ENCODE data around the gene TPSG1.
"Not testable (repeated sequence)": the region's sequence is repeated elsewhere in the genome, so short reads cannot be mapped to it uniquely, and the experiment has no call there.

Gene TPSG1

GRCh38 chr16:1230084-1230470 is 5.0 kb upstream of the TPSG1 start, which contains the start of gene TPSB2:
Gene TPSB2 (minus strand): TSS chr16:1230184. CDS start chr16:1229951, 233 bp downstream.
- not testable (repeated sequence) for DNase-seq

GRCh38 chr16:1229476-1229875 is 4.4 kb upstream of the TPSG1 start:
- not testable (repeated sequence) for DNase-seq

GRCh38 chr16:1228227-1228626 is 3.2 kb upstream of the TPSG1 start:
- not testable (repeated sequence) for DNase-seq

GRCh38 chr16:1226692-1227091 is 1.6 kb upstream of the TPSG1 start:
- DNase-seq: not testable (repeated sequence)

GRCh38 chr16:1225728-1226311 is 752 bp upstream of the TPSG1 start:
- DNase-seq: not testable (repeated sequence)

GRCh38 chr16:1224558-1224957 is 510 bp downstream of the TPSG1 start:
- DNase-seq: no peak

- DNase-seq: no peak
Measured at GRCh38 chr16:1223355-1224214, 1.5 kb downstream of the TPSG1 start.

GRCh38 chr16:1222553-1223354 is 2.3 kb downstream of the TPSG1 start:
- DNase-seq: no peak

GRCh38 chr16:1221628-1222552 is 3.2 kb downstream of the TPSG1 start:
- no peak for DNase-seq

GRCh38 chr16:1220841-1221627 is 4.0 kb downstream of the TPSG1 start:
- no peak for DNase-seq

GRCh38 chr16:1220098-1220728 is 4.9 kb downstream of the TPSG1 start:
- DNase-seq: no peak

- DNase-seq: no peak
Measured at GRCh38 chr16:1218930-1219611, 6.0 kb downstream of the TPSG1 start.

- no peak for DNase-seq
Measured at GRCh38 chr16:1218061-1218929, 6.8 kb downstream of the TPSG1 start.

GRCh38 chr16:1217526-1217925 is 7.5 kb downstream of the TPSG1 start:
- DNase-seq: no peak

GRCh38 chr16:1216681-1217400 is 8.2 kb downstream of the TPSG1 start:
- no peak for DNase-seq

- no peak for DNase-seq
Measured at GRCh38 chr16:1216296-1216619, 8.8 kb downstream of the TPSG1 start.

- no peak for DNase-seq
Measured at GRCh38 chr16:1215574-1216295, 9.3 kb downstream of the TPSG1 start.

- DNase-seq: no peak
Measured at GRCh38 chr16:1214719-1215118, 10.3 kb downstream of the TPSG1 start.

All from effector CD4-positive, alpha-beta T cell (primary cell).